H9 (cell line): Measurements from ENCODE around the gene EPYC. TPM values are rescaled to one million over a fixed set of nuclear protein-coding genes. Genes with fewer than 3 reads are reported as not detected.

ENCODE experiments used
- DNase-seq: peaks from one replicate; pipeline ENCODE4 v3.0.0-alpha.2; 2017
- H2AFZ ChIP-seq: one replicate; pipeline ENCODE4 v1.6.1; 2013; ENCODE audit warnings: mild to moderate bottlenecking, low read length, control low read depth, moderate library complexity
- H2AK5ac ChIP-seq: 2 replicates; pipeline ENCODE4 v1.6.1; 2013; ENCODE audit warnings: low read length, control low read depth, mixed read lengths; ENCODE audit not compliant: insufficient read length
- H2BK120ac ChIP-seq: one replicate; pipeline ENCODE4 v1.6.1; 2013; ENCODE audit warnings: low read depth, mild to moderate bottlenecking, low read length, control low read depth, inconsistent platforms; ENCODE audit not compliant: poor library complexity, severe bottlenecking
- H2BK12ac ChIP-seq: 2 replicates; pipeline ENCODE4 v1.6.1; 2013; ENCODE audit warnings: low read length, control low read depth, mixed read lengths, low read depth; ENCODE audit not compliant: insufficient read length
- H2BK15ac ChIP-seq: 2 replicates; pipeline ENCODE4 v1.6.1; 2013; ENCODE audit warnings: low read depth, low read length, control low read depth
- H2BK20ac ChIP-seq: one replicate; pipeline ENCODE4 v1.6.1; 2013; ENCODE audit warnings: low read depth, mild to moderate bottlenecking, low read length, control low read depth, inconsistent platforms; ENCODE audit not compliant: poor library complexity, severe bottlenecking
- H2BK5ac ChIP-seq: 2 replicates; pipeline ENCODE4 v1.6.1; 2013; ENCODE audit warnings: low read length, control low read depth, mixed read lengths; ENCODE audit not compliant: insufficient read length
- H3K14ac ChIP-seq: 2 replicates; pipeline ENCODE4 v1.6.1; 2013; ENCODE audit warnings: low read length, control low read depth; ENCODE audit not compliant: insufficient read depth
- H3K18ac ChIP-seq: 2 replicates; pipeline ENCODE4 v1.6.1; 2013; ENCODE audit warnings: low read depth, mild to moderate bottlenecking, mixed read lengths, low read length, control low read depth; ENCODE audit not compliant: insufficient read length
- H3K23ac ChIP-seq: 2 replicates; pipeline ENCODE4 v1.6.1; 2013; ENCODE audit warnings: low read length, control low read depth, mixed read lengths, low read depth; ENCODE audit not compliant: insufficient read length
- H3K23me2 ChIP-seq: 2 replicates; pipeline ENCODE4 v1.6.1; 2013; ENCODE audit warnings: low read depth, mild to moderate bottlenecking, mixed read lengths, low read length, control low read depth; ENCODE audit not compliant: insufficient read length, poor library complexity, severe bottlenecking
- H3K27ac ChIP-seq: 2 replicates; pipeline ENCODE4 v1.5.1; 2013; ENCODE audit warnings: low read length, control low read depth, mixed read lengths, low read depth; ENCODE audit not compliant: insufficient read length
- H3K27me3 ChIP-seq: 2 replicates; pipeline ENCODE4 v1.6.1; 2013; ENCODE audit warnings: low read length, control low read depth, inconsistent platforms; ENCODE audit not compliant: insufficient read depth
- H3K4ac ChIP-seq: 2 replicates; pipeline ENCODE4 v1.6.1; 2013; ENCODE audit warnings: low read depth, mild to moderate bottlenecking, control low read depth, inconsistent platforms, low read length, moderate library complexity
- H3K4me1 ChIP-seq: 2 replicates; pipeline ENCODE4 v1.6.1; 2013; ENCODE audit warnings: low read length, control low read depth, inconsistent platforms; ENCODE audit not compliant: insufficient read depth
- H3K4me2 ChIP-seq: 2 replicates; pipeline ENCODE4 v1.6.1; 2013; ENCODE audit warnings: low read length, control low read depth, mixed read lengths; ENCODE audit not compliant: insufficient read length, insufficient read depth
- H3K56ac ChIP-seq: 2 replicates; pipeline ENCODE4 v1.6.1; 2013; ENCODE audit warnings: low read depth, mild to moderate bottlenecking, mixed read lengths, low read length, control low read depth; ENCODE audit not compliant: insufficient read length
- H3K79me1 ChIP-seq: 2 replicates; pipeline ENCODE4 v1.6.1; 2013; ENCODE audit warnings: low read depth, mild to moderate bottlenecking, moderate library complexity, low read length, control low read depth, inconsistent platforms; ENCODE audit not compliant: insufficient read depth, poor library complexity, severe bottlenecking
- H3K79me2 ChIP-seq: 2 replicates; pipeline ENCODE4 v1.6.1; 2013; ENCODE audit warnings: low read length, control low read depth, inconsistent platforms; ENCODE audit not compliant: insufficient read depth
- H3K9ac ChIP-seq: 2 replicates; pipeline ENCODE4 v1.6.1; 2013; ENCODE audit warnings: low read length, control low read depth, mixed read lengths; ENCODE audit not compliant: insufficient read length; ENCODE audit errors: extremely low read depth
- H3K9me3 ChIP-seq: one replicate; pipeline ENCODE4 v1.6.1; 2013; ENCODE audit warnings: low read depth, low read length, inconsistent platforms; ENCODE audit not compliant: control insufficient read depth
- H3T11ph ChIP-seq: one replicate; pipeline ENCODE4 v1.6.1; 2013; ENCODE audit warnings: mild to moderate bottlenecking, low read length, control low read depth, inconsistent platforms
- H4K20me1 ChIP-seq: one replicate; pipeline ENCODE4 v1.6.1; 2013; ENCODE audit not compliant: control insufficient read depth, insufficient read length, insufficient read depth
- H4K5ac ChIP-seq: 2 replicates; pipeline ENCODE4 v1.6.1; 2013; ENCODE audit warnings: low read depth, mild to moderate bottlenecking, mixed read lengths, low read length, control low read depth; ENCODE audit not compliant: insufficient read length
- H4K8ac ChIP-seq: replicated peaks from 2 replicates; pipeline ENCODE4 v1.6.1; 2013; ENCODE audit warnings: low read length, control low read depth, mixed read lengths, low read depth; ENCODE audit not compliant: insufficient read length
- H4K91ac ChIP-seq: 2 replicates; pipeline ENCODE4 v1.6.1; 2013; ENCODE audit warnings: low read depth, mild to moderate bottlenecking, moderate library complexity, mixed read lengths, low read length, control low read depth; ENCODE audit not compliant: insufficient read length
- H3K27ac Mint-ChIP-seq, 3 experiments: 2 replicates in 2 of 3; 3 replicates in 1 of 3; pipeline ENCODE4 v1.8.0; 2020 to 2021; ENCODE audit warnings: mixed read lengths in 3 of 3, mild to moderate bottlenecking in 1 of 3, moderate library complexity in 1 of 3
- H3K27me3 Mint-ChIP-seq: 2 replicates; pipeline ENCODE4 v1.8.0; 2021; ENCODE audit warnings: low read depth, mild to moderate bottlenecking, moderate library complexity, mixed read lengths
- H3K36me3 Mint-ChIP-seq, 3 experiments: 2 replicates in 2 of 3; 3 replicates in 1 of 3; pipeline ENCODE4 v1.8.0; 2020 to 2021; ENCODE audit warnings: low read depth in 3 of 3, mixed read lengths in 3 of 3; ENCODE audit not compliant: insufficient read depth in 1 of 3
- H3K4me1 Mint-ChIP-seq, 2 experiments: 2 replicates each; pipeline ENCODE4 v1.8.0; 2020; ENCODE audit warnings: mixed read lengths in 2 of 2
- H3K4me3 Mint-ChIP-seq, 2 experiments: 2 replicates in 1 of 2; 3 replicates in 1 of 2; pipeline ENCODE4 v1.8.0; 2020 to 2021; ENCODE audit warnings: mild to moderate bottlenecking in 2 of 2, mixed read lengths in 2 of 2, moderate library complexity in 1 of 2
- H3K9me3 Mint-ChIP-seq, 2 experiments: 2 replicates in 1 of 2; 3 replicates in 1 of 2; pipeline ENCODE4 v1.8.0; 2020; ENCODE audit warnings: mild to moderate bottlenecking in 2 of 2, mixed read lengths in 2 of 2, moderate library complexity in 1 of 2
- CTCF ChIP-seq: fragments of 200-600 bp; sonication (generic); conservative IDR thresholded peaks from 3 replicates; pipeline ENCODE4 v1.8.0; 2021; ENCODE audit warnings: antibody characterized with exemption, mild to moderate bottlenecking
- WGBS: extraction: QIAGEN DNeasy Blood & Tissue Kit; methylation state at CpG from one replicate; pipeline ENCODE4 v1.1.7; 2013; ENCODE audit warnings: missing lambda C conversion rate, low lambda C conversion rate, mixed read lengths; ENCODE audit not compliant: insufficient read length; ENCODE audit errors: extremely low coverage; 5-methylcytosine and 5-hydroxymethylcytosine counted together
- total RNA-seq: library from RNA; stranded (reverse); gene quantifications from 2 replicates; pipeline ENCODE4 v1.2.1, GENCODE V29; 2021

The EPYC gene
- total RNA-seq, 1 experiment from 2014 or later, result not detected

- no peak overlapping the region for H2AFZ ChIP-seq
- H3K79me1 ChIP-seq, result no peaks in the 10 kb centered on the region
- no peak overlapping the region for H3K4me2 ChIP-seq
- H4K91ac ChIP-seq, result no peak overlapping the region
- no peaks in the 10 kb centered on the region for H3K27me3 Mint-ChIP-seq
- no peak overlapping the region for H3K27ac ChIP-seq
- no peak overlapping the region for H3K56ac ChIP-seq
- no peaks in the 10 kb centered on the region for H3K79me2 ChIP-seq
- H3K4me1 Mint-ChIP-seq, result peaks cover 0 to 2% of the 10 kb centered on the region in 2 experiments; a peak in 1 of 4 replicates
- H3K36me3 Mint-ChIP-seq, result no peaks in the 10 kb centered on the region
- H3K27ac Mint-ChIP-seq, result no peak overlapping the region
- H2BK15ac ChIP-seq, result no peak overlapping the region
- H3K9me3 ChIP-seq, result no peaks in the 10 kb centered on the region
- TF ChIP-seq CTCF, result no peak
- no peak overlapping the region for H3K9ac ChIP-seq
- no peak overlapping the region for H2BK5ac ChIP-seq
- DNase-seq, result no peak
- no peaks in the 10 kb centered on the region for H3K4me1 ChIP-seq
- no peak overlapping the region for H3K14ac ChIP-seq
- H4K8ac ChIP-seq, result no peak overlapping the region
- H3K4me3 Mint-ChIP-seq, result no peak overlapping the region
- no CpG with 5 or more reads among the region's 7 CpGs for WGBS
- no peaks in the 10 kb centered on the region for H3K27me3 ChIP-seq
- no peaks in the 10 kb centered on the region for H3K23me2 ChIP-seq
- H3K18ac ChIP-seq, result no peak overlapping the region
- H2AK5ac ChIP-seq, result no peak overlapping the region
- H4K5ac ChIP-seq, result no peak overlapping the region
- no peak overlapping the region for H2BK20ac ChIP-seq
- no peak overlapping the region for H3K4ac ChIP-seq
- H2BK120ac ChIP-seq, result no peak overlapping the region
- H3T11ph ChIP-seq, result no peak overlapping the region
- no peaks in the 10 kb centered on the region for H3K9me3 Mint-ChIP-seq
- H4K20me1 ChIP-seq, result no peaks in the 10 kb centered on the region
- no peak overlapping the region for H3K23ac ChIP-seq
- no peak overlapping the region for H2BK12ac ChIP-seq
Measured at GRCh38 chr12:90947869-90948268, 56.9 kb downstream of the EPYC start.
